Smooth muscle cell (in vitro differentiated cells): ENCODE data around the gene HSPB8. TPM values are rescaled to one million over a fixed set of nuclear protein-coding genes. Genes with fewer than 3 reads are reported as not detected.
A peak's percentile ranks its signal among the peaks of the same experiment; 100 is the strongest.

Source experiments
- DNase-seq: peaks from one replicate; lab custom pipeline; 2025; ENCODE audit not compliant: unreplicated experiment; lab: John Stamatoyannopoulos, UW
- H2AFZ ChIP-seq: fragments of 200-600 bp; sonication (generic); 2 replicates; pipeline ENCODE4 v1.6.0; 2016; ENCODE audit warnings: antibody characterized with exemption, low read depth, mild to moderate bottlenecking
- H3F3A ChIP-seq: fragments of 200-600 bp; sonication (generic); 2 replicates; pipeline ENCODE4 v1.6.0; 2017; ENCODE audit warnings: antibody characterized with exemption, low read depth
- H3K27ac ChIP-seq: fragments of 200-600 bp; sonication (generic); 2 replicates; pipeline ENCODE4 v1.5.1; 2016; ENCODE audit warnings: low read depth, mild to moderate bottlenecking
- H3K27me3 ChIP-seq: fragments of 200-600 bp; sonication (generic); 2 replicates; pipeline ENCODE4 v1.6.1; 2016; ENCODE audit warnings: low read depth, mild to moderate bottlenecking
- H3K36me3 ChIP-seq: fragments of 200-600 bp; sonication (generic); 2 replicates; pipeline ENCODE4 v1.5.1; 2016; ENCODE audit warnings: low read depth
- H3K4me1 ChIP-seq: fragments of 200-600 bp; sonication (generic); 2 replicates; pipeline ENCODE4 v1.5.1; 2016; ENCODE audit warnings: low read depth
- H3K4me2 ChIP-seq: fragments of 200-600 bp; sonication (generic); 2 replicates; pipeline ENCODE4 v1.6.0; 2016; ENCODE audit warnings: mild to moderate bottlenecking
- H3K4me3 ChIP-seq: fragments of 200-600 bp; sonication (generic); 2 replicates; pipeline ENCODE4 v1.5.1; 2016; ENCODE audit warnings: mild to moderate bottlenecking
- H3K79me2 ChIP-seq: fragments of 200-600 bp; sonication (generic); 2 replicates; pipeline ENCODE4 v1.6.0; 2016; ENCODE audit warnings: low read depth, mild to moderate bottlenecking
- H3K9ac ChIP-seq: fragments of 200-600 bp; sonication (generic); 2 replicates; pipeline ENCODE4 v1.6.0; 2016; ENCODE audit warnings: low read depth
- H3K9me3 ChIP-seq: fragments of 200-600 bp; sonication (generic); replicated peaks from 2 replicates; pipeline ENCODE4 v1.5.1; 2016; ENCODE audit warnings: low read depth
- H4K20me1 ChIP-seq: fragments of 200-600 bp; sonication (generic); 2 replicates; pipeline ENCODE4 v1.6.0; 2016; ENCODE audit warnings: low read depth
- WGBS: methylation state at CpG from one replicate; pipeline ENCODE4 v1.1.7; 2016; ENCODE audit warnings: low lambda C conversion rate; 5-methylcytosine and 5-hydroxymethylcytosine counted together
- polyA plus RNA-seq: library from polyadenylated mRNA; unstranded; fragments of >200 nt; fragmentation: Nextera tagmentation; extraction: Ambion mirVana; gene quantifications from 2 replicates; pipeline ENCODE4 v1.2.1, GENCODE V29; 2016
- total RNA-seq: library from RNA; depleted of rRNA; stranded (reverse); fragments of >200 nt; gene quantifications from 2 replicates; pipeline ENCODE4 v1.2.3, GENCODE V29; 2014
- TF ChIP-seq, protein P1 (sequence below): fragments of 200-600 bp; sonication (generic); IDR thresholded peaks from 2 replicates; pipeline ENCODE4 v1.5.1; 2017; ENCODE audit warnings: borderline replicate concordance, mild to moderate bottlenecking, antibody characterized with exemption; ENCODE audit not compliant: insufficient read depth, poor library complexity, severe bottlenecking

The HSPB8 gene
- total and polyA plus RNA-seq, 2 experiments from 2014 or later, result 38.4 to 103 TPM

DNA sequence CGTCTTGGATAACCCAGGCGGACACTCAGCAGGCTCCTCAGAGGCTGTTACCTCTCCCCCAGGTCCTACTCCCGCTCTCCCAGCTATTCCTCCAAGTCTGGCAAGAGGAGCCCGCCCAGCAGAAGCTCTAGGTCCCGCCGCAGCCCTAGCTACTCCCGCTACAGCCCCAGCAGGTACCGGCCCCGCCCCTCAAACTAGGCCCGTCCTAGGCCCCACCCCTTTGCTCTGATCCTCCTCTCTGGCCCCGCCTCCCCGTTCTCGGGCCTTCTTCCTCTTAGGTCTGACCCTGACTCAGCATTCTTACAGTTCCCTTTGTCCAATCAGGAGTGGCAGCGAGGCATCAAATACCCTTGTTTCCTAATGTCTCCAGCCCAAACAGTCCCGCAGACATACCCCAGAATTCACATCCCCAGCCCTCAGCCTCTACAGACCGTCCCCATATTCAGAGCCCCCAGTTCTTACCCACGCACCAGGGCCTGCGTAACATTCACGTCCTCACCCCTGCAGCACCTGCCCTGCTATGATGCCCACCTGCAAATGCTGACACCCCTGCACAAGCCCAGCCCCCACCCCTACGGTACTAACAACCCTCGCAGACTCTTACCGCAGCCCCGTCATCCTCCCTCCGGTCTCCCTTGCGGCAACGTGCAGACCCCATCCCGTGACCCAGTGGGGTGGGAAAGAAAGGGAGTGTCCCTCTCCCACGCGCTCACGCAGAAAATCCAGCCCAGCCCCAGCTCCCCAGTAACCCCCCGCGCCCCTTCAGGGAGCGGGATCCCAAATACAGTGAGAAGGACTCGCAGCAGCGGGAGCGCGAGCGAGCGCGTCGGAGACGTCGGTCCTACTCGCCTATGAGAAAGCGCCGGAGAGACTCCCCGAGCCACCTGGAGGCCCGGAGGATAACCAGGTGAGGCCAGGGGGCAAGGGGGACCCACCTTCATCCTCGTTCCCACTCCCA lies 25.0 kb upstream of the HSPB8 start:
- no peaks in the 10 kb centered on the region for H3K9me3 ChIP-seq
- peak overlapping the region; percentile 98 for H3K4me2 ChIP-seq
- H3K27ac ChIP-seq, result peak overlapping the region; percentile 52
- DNase-seq, result peak; percentile 22
- WGBS, result 4% methylated on average over 40 of the region's 49 CpGs
- H3K27me3 ChIP-seq, result no peaks in the 10 kb centered on the region
- TF ChIP-seq, protein P1, sequence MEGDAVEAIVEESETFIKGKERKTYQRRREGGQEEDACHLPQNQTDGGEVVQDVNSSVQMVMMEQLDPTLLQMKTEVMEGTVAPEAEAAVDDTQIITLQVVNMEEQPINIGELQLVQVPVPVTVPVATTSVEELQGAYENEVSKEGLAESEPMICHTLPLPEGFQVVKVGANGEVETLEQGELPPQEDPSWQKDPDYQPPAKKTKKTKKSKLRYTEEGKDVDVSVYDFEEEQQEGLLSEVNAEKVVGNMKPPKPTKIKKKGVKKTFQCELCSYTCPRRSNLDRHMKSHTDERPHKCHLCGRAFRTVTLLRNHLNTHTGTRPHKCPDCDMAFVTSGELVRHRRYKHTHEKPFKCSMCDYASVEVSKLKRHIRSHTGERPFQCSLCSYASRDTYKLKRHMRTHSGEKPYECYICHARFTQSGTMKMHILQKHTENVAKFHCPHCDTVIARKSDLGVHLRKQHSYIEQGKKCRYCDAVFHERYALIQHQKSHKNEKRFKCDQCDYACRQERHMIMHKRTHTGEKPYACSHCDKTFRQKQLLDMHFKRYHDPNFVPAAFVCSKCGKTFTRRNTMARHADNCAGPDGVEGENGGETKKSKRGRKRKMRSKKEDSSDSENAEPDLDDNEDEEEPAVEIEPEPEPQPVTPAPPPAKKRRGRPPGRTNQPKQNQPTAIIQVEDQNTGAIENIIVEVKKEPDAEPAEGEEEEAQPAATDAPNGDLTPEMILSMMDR, result no peak
- peak overlapping the region; percentile 75 for H3K9ac ChIP-seq
- H2AFZ ChIP-seq, result peak overlapping the region; percentile 97
- no peaks in the 10 kb centered on the region for H4K20me1 ChIP-seq
- peak overlapping the region; percentile 61 for H3K4me3 ChIP-seq
- no peaks in the 10 kb centered on the region for H3F3A ChIP-seq
- peaks cover 3% of the 10 kb centered on the region for H3K4me1 ChIP-seq
- H3K36me3 ChIP-seq, result no peaks in the 10 kb centered on the region
- H3K79me2 ChIP-seq, result no peaks in the 10 kb centered on the region

DNA sequence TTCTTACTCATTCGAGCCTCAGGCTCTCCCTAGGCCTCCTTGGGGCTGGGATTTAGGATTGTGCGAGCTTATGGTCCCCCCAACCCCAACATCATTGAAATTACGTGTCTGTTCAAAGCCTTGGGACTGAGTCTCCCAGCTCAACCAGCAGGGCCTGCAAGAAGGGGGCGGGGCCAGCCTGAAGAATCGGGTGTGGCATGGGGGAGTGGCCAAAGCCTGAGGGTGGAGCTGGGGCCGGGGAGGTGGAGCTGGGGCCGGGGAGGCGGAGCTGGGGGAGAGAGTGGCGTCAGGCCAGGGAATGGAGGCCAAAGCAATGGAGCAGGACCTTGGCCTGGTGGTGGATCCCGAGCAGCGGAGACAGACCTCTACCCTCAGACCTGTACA lies 24.3 kb upstream of the HSPB8 start:
- WGBS, result 30% methylated on average over 9 of the region's 11 CpGs
- no peaks in the 10 kb centered on the region for H3F3A ChIP-seq
- peak overlapping the region; percentile 75 for H3K9ac ChIP-seq
- H3K4me2 ChIP-seq, result peak overlapping the region; percentile 98
- no peak for DNase-seq
- TF ChIP-seq, protein P1, result no peak
- no peaks in the 10 kb centered on the region for H3K79me2 ChIP-seq
- peak overlapping the region; percentile 61 for H3K4me3 ChIP-seq
- peak overlapping the region; percentile 52 for H3K27ac ChIP-seq
- peaks cover 3% of the 10 kb centered on the region for H3K4me1 ChIP-seq
- H2AFZ ChIP-seq, result peak overlapping the region; percentile 97
- no peaks in the 10 kb centered on the region for H4K20me1 ChIP-seq
- no peaks in the 10 kb centered on the region for H3K9me3 ChIP-seq
- no peaks in the 10 kb centered on the region for H3K36me3 ChIP-seq
- H3K27me3 ChIP-seq, result no peaks in the 10 kb centered on the region

DNA sequence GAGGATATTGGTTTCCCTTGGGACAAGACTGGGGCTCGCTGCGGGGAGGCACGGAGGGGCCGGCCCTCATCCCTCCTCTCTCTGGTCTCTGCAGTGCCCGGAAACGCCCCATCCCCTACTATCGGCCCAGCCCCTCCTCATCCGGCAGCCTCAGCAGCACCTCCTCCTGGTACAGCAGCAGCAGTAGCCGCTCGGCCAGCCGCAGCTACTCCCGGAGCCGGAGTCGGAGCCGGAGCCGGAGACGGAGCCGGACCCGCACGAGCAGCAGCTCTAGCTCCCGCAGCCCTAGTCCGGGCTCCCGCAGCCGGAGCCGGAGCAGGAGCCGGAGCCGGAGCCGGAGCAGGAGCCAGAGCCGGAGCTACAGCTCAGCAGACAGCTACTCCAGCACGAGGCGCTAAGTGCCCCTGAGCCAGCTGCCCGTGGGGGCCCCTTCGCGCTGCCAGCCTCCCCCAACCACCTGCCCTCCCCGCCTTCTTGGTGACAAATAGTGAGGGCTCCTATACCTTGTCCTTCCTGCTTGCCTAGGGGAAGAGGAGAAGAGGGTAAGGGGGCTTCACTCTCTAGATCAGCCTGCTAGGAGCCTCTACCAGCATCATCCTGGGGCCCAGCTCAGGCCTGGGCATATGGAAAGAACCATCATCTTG lies 22.2 kb upstream of the HSPB8 start:
- no peaks in the 10 kb centered on the region for H3K79me2 ChIP-seq
- H3K27me3 ChIP-seq, result no peaks in the 10 kb centered on the region
- H3K4me2 ChIP-seq, result no peak overlapping the region
- H3F3A ChIP-seq, result no peaks in the 10 kb centered on the region
- 91% methylated on average over 34 of the region's 35 CpGs for whole genome bisulfite sequencing
- no peak overlapping the region for H3K27ac ChIP-seq
- no peaks in the 10 kb centered on the region for H3K36me3 ChIP-seq
- no peak overlapping the region for H2AFZ ChIP-seq
- no peak overlapping the region for H3K4me3 ChIP-seq
- no peaks in the 10 kb centered on the region for H3K9me3 ChIP-seq
- no peaks in the 10 kb centered on the region for H4K20me1 ChIP-seq
- peaks cover 3% of the 10 kb centered on the region for H3K4me1 ChIP-seq
- TF ChIP-seq, protein P1, result no peak
- DNase-seq, result no peak
- no peak overlapping the region for H3K9ac ChIP-seq
